Stomach (tissue), 9 donors: ENCODE data around the gene ADISSP. TPM values are rescaled to one million over a fixed set of nuclear protein-coding genes. Genes with fewer than 3 reads are reported as not detected.

Experiments used
- DNase-seq, 2 donors: peaks; one replicate each; pipeline versions ENCODE4 v3.0.0 to v3.0.0-alpha.2; 2013 to 2019
- H3K27ac ChIP-seq, 5 donors: fragments of 200-600 bp in 4 of 5; sonication (generic) in 4 of 5; one replicate each; pipeline ENCODE4 v1.5.1; 2013 to 2019; ENCODE audit warnings: mild to moderate bottlenecking in 1 of 5, moderate library complexity in 1 of 5
- H3K27me3 ChIP-seq, 3 donors: fragments of 200-600 bp; sonication (generic); one replicate each; pipeline ENCODE4 v1.5.1; 2017 to 2019; ENCODE audit warnings: mixed run types in 1 of 3
- H3K36me3 ChIP-seq, 4 donors: fragments of 200-600 bp; sonication (generic); 1 replicate in 3 of 4; 2 replicates in 1 of 4; pipeline ENCODE4 v1.5.1; 2016 to 2019
- H3K4me1 ChIP-seq, 4 donors: fragments of 200-600 bp; sonication (generic); one replicate each; pipeline ENCODE4 v1.5.1; 2016 to 2019
- H3K4me3 ChIP-seq, 4 donors: fragments of 200-600 bp; sonication (generic) in 3 of 4; one replicate each; pipeline ENCODE4 v1.5.1; 2016 to 2019; ENCODE audit warnings: mild to moderate bottlenecking in 1 of 4
- H3K9me3 ChIP-seq, 4 donors: fragments of 200-600 bp; sonication (generic); one replicate each; pipeline ENCODE4 v1.5.1; 2016 to 2019
- CTCF ChIP-seq, 7 experiments: fragments of 450-650 bp in 4 of 7; fragments of 200-600 bp in 3 of 7; sonication (generic) in 3 of 7; IDR thresholded peaks; one replicate each; pipeline ENCODE4 v1.5.1; 2016 to 2019; ENCODE audit warnings: antibody characterized with exemption in 7 of 7, control low read depth in 2 of 7, mild to moderate bottlenecking in 1 of 7
- EP300 ChIP-seq: sonication (generic); formaldehyde crosslinking; IDR thresholded peaks from one replicate; pipeline ENCODE4 v1.6.1; 2017; ENCODE audit warnings: antibody characterized with exemption
- POLR2A ChIP-seq, 4 donors: fragments of 450-650 bp; IDR thresholded peaks; one replicate each; pipeline ENCODE4 v1.6.1; 2016; ENCODE audit warnings: antibody characterized with exemption in 4 of 4, control low read depth in 2 of 4, mild to moderate bottlenecking in 1 of 4, moderate library complexity in 1 of 4
- POLR2AphosphoS5 ChIP-seq, 3 donors: sonication (generic); formaldehyde crosslinking; IDR thresholded peaks; one replicate each; pipeline ENCODE4 v1.6.1; 2016; ENCODE audit warnings: antibody characterized with exemption in 3 of 3
- WGBS, 5 donors: extraction: QIAGEN DNeasy Blood & Tissue Kit in 3 of 5; methylation state at CpG; one replicate each; pipeline versions ENCODE4 v1.1.5 to v1.1.7; 2013 to 2018; 5-methylcytosine and 5-hydroxymethylcytosine counted together
- intact Hi-C: fragments of 100-400 bp; cut with DNase I; formaldehyde crosslinking; loops from one replicate; pipeline ENCODE4 v1.15.1; 2023; ENCODE audit warnings: low total_unique reads
- polyA plus RNA-seq, 3 donors: library from polyadenylated mRNA; stranded (reverse); fragments of 200-250 nt; gene quantifications; one replicate each; pipeline ENCODE4 v1.2.3, GENCODE V29; 2013
- total RNA-seq, 5 donors: library from RNA; depleted of rRNA; stranded (reverse); fragments of >200 nt; gene quantifications; one replicate each; pipeline versions ENCODE4 v1.1.0 to v1.2.3, GENCODE V29; 2014 to 2016
- donor health status: healthy with polysubstance abuse.
- donor health status: Bipolar disorder and iron deficiency.
- donor health status: healthy.

ADISSP gene
- total and polyA plus RNA-seq, 8 donors, result 5.9 to 136 (median 27.4) TPM

GRCh38 chr20:3714092-3714491 is 53.5 kb downstream of the ADISSP start:
- no peak for TF ChIP-seq CTCF (IDR thresholded peaks at IDR 0.05)
- TF ChIP-seq POLR2AphosphoS5 (IDR thresholded peaks at IDR 0.05), result no peak
- no peak for TF ChIP-seq EP300
- TF ChIP-seq POLR2A (IDR thresholded peaks at IDR 0.05), result no peak
- Histone ChIP-seq H3K9me3 (no peaks in the 10 kb centered on the region), H3K27ac (peak overlapping the region in 1 of 5 donors; percentile 35), H3K4me3 (no peak overlapping the region), H3K27me3 (peaks cover 0 to 4% (median 0%) of the 10 kb centered on the region in 3 donors), H3K36me3 (no peaks in the 10 kb centered on the region), H3K4me1 (peaks cover 0 to 16% (median 11%) of the 10 kb centered on the region in 4 donors)
- no peak for DNase-seq
- intact Hi-C loops, result no loop called here
- 79 to 85% (median 83%) methylated on average over 4 of the region's 4 CpGs for WGBS, 5 donors

GRCh38 chr20:3712279-3712873 is 55.2 kb downstream of the ADISSP start, which contains the start of gene SIGLEC1:
Gene SIGLEC1, minus strand, starts transcription at chr20:3712600. Its CDS starts 5,472 bp downstream, at chr20:3707128.
- H3K36me3 ChIP-seq, result no peaks in the 10 kb centered on the region
- 71 to 86% (median 78%) methylated on average over 6 to 15 of the region's 15 CpGs for WGBS, 5 donors

DNA sequence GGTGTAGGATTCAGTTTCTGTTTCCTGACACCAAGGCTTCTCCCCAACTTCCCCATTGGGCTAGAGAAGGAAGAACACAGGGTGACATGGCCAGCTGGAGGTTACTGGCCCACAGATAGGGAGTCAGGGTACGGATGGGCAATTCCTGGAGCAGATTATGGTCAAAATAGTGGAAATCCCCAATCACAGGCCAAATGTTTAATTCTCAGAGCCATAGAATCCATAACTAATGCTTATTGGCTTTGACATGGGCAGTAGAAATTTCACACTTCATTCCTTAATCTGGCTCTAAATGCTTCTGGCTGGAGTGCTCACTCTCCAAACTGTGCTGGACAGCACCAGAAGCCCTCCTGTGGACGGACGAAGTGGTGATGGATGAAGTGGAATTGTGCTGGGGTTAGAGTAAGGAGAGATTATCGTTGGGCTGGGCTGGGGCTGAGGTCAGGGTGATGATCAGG is 56.0 kb downstream of the ADISSP start:
- H3K4me3 ChIP-seq, result peak overlapping the region in 3 of 4 donors; percentile 2 to 31 (median 2)

More at GRCh38 chr20:3712279-3712873, 55.2 kb downstream of the ADISSP start, which contains the start of gene SIGLEC1:
- H3K4me3 ChIP-seq, result peak within 1 kb of the TSS in 3 of 4 donors; percentile 2 to 31 (median 2)
- H3K27ac ChIP-seq, result peak within 1 kb of the TSS in 1 of 5 donors; percentile 35
- DNase-seq, result peak; percentile 34 to 50
- intact Hi-C loops, result no loop called here
- no peaks in the 10 kb centered on the region for H3K27me3 ChIP-seq
- no peak for TF ChIP-seq EP300
- no peaks in the 10 kb centered on the region for H3K9me3 ChIP-seq
- H3K4me1 ChIP-seq, result peaks cover 0 to 16% (median 11%) of the 10 kb centered on the region in 4 donors

DNA sequence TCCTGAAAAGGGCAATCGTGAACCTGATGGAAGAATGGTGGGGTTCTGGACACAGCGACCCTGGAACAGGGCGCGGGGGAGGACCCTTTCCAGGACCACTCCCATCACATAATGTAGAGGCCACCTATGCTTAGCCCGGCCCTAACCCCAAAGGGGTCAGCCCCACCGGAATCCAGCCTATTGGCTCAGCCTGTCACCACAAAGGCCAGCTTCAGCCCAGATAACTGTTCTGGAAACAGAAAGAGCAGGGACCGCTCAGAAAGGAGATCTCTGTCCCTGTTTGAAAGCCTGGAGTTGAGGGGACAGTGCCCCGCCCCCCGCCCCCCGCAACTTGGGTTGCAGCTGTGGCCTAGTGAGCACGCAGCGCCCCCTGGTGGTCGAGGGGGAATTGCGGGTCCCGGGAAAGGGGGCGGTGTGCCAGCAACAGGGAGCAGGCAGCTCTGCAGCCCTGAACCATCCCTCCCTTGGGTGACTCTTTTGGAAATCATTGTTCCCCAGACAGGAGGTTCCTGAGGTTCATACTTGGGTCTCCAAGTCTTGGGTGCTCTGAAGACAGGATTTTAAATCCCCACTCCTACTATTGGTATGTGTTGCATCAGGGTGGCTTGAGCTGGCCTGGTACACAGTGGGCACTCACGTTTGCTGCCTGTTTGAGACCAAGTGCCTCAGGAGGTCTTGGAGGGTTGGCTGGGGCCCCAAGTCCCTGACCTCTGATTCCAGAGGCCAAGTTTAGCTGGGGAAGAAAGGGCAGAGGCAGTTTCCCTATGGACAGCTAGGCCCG is 56.7 kb downstream of the ADISSP start:
- peak in 1 of 3 donors; percentile 23 for TF ChIP-seq POLR2AphosphoS5 (IDR thresholded peaks at IDR 0.05)
- TF ChIP-seq EP300, result no peak
- peak in 6 of 7 experiments; percentile 36 to 96 (median 86) for TF ChIP-seq CTCF (IDR thresholded peaks at IDR 0.05)
- TF ChIP-seq POLR2A (IDR thresholded peaks at IDR 0.05), result no peak
- H3K9me3 ChIP-seq, result no peaks in the 10 kb centered on the region
- 30 to 51% (median 34%) methylated on average over 8 to 18 of the region's 18 CpGs for WGBS, 5 donors
- peak overlapping the region in 1 of 4 donors; percentile 0 for H3K4me3 ChIP-seq
- H3K27me3 ChIP-seq, result no peaks in the 10 kb centered on the region
- no peaks in the 10 kb centered on the region for H3K36me3 ChIP-seq
- peak; percentile 74 to 88 for DNase-seq
- peaks cover 0 to 16% (median 11%) of the 10 kb centered on the region in 4 donors for H3K4me1 ChIP-seq
- intact Hi-C loops, result no loop called here
- H3K27ac ChIP-seq, result no peak overlapping the region

More for the DNA sequence above, 56.0 kb downstream of the ADISSP start:
- no peak overlapping the region for H3K27ac ChIP-seq
- H3K36me3 ChIP-seq, result no peaks in the 10 kb centered on the region
- TF ChIP-seq CTCF (IDR thresholded peaks at IDR 0.05), result no peak
- TF ChIP-seq POLR2AphosphoS5 (IDR thresholded peaks at IDR 0.05), result no peak
- TF ChIP-seq EP300, result no peak
- TF ChIP-seq POLR2A (IDR thresholded peaks at IDR 0.05), result no peak
- intact Hi-C loops, result no loop called here
- WGBS, 5 donors, result 59 to 75% (median 71%) methylated on average over 4 of the region's 4 CpGs
- H3K9me3 ChIP-seq, result no peaks in the 10 kb centered on the region
- no peak for DNase-seq
- peaks cover 0 to 16% (median 11%) of the 10 kb centered on the region in 4 donors for H3K4me1 ChIP-seq
- H3K27me3 ChIP-seq, result no peaks in the 10 kb centered on the region
